Measurements from ENCODE around the gene UNK. TPM values are rescaled to one million over a fixed set of nuclear protein-coding genes. Genes with fewer than 3 reads are reported as not detected.

Gene UNK
- total and polyA plus RNA-seq, 2 donors from 2014 or later = 12.0 to 35.5 TPM

DNA sequence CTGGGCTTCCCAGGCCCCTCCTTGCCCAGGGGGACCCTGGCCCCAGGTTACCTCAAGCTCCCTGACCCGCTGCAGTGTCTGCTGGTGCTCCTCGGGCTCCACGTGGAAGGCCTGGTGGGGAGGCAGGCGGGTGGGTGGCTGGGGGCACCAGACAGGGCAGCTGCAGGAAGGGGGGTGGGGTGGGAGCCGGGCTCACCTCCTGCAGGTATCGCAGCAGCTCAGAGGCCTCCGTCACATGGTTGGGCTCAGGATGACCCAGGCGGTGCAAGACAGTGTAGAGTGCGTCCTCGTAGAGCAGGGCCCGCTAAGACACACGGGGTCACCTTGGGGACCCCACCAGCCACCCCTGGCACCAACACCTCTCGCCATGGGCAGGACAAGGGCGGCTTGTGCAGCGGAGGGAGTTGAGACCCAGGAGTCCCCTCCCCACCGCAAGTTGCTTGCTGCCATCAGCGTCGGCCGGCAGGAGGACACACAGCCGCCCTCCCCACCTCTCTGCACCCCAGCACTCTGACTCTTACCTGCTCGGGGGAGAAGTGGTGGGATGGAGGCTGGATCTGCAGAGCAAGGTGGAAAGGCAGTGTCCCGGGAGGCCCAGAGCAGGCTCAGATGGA lies 58.5 kb downstream of the UNK start:
- TF ChIP-seq, protein P1, sequence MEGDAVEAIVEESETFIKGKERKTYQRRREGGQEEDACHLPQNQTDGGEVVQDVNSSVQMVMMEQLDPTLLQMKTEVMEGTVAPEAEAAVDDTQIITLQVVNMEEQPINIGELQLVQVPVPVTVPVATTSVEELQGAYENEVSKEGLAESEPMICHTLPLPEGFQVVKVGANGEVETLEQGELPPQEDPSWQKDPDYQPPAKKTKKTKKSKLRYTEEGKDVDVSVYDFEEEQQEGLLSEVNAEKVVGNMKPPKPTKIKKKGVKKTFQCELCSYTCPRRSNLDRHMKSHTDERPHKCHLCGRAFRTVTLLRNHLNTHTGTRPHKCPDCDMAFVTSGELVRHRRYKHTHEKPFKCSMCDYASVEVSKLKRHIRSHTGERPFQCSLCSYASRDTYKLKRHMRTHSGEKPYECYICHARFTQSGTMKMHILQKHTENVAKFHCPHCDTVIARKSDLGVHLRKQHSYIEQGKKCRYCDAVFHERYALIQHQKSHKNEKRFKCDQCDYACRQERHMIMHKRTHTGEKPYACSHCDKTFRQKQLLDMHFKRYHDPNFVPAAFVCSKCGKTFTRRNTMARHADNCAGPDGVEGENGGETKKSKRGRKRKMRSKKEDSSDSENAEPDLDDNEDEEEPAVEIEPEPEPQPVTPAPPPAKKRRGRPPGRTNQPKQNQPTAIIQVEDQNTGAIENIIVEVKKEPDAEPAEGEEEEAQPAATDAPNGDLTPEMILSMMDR (IDR thresholded peaks at IDR 0.05; ENCODE audit: borderline replicate concordance, extremely low read depth, insufficient read depth) = no peak
- H3K27ac ChIP-seq (ENCODE audit: low read depth in 2 of 2, low read length in 2 of 2) = no peak overlapping the region
- intact Hi-C loops (cut with DNase I) = no loop called here

DNA sequence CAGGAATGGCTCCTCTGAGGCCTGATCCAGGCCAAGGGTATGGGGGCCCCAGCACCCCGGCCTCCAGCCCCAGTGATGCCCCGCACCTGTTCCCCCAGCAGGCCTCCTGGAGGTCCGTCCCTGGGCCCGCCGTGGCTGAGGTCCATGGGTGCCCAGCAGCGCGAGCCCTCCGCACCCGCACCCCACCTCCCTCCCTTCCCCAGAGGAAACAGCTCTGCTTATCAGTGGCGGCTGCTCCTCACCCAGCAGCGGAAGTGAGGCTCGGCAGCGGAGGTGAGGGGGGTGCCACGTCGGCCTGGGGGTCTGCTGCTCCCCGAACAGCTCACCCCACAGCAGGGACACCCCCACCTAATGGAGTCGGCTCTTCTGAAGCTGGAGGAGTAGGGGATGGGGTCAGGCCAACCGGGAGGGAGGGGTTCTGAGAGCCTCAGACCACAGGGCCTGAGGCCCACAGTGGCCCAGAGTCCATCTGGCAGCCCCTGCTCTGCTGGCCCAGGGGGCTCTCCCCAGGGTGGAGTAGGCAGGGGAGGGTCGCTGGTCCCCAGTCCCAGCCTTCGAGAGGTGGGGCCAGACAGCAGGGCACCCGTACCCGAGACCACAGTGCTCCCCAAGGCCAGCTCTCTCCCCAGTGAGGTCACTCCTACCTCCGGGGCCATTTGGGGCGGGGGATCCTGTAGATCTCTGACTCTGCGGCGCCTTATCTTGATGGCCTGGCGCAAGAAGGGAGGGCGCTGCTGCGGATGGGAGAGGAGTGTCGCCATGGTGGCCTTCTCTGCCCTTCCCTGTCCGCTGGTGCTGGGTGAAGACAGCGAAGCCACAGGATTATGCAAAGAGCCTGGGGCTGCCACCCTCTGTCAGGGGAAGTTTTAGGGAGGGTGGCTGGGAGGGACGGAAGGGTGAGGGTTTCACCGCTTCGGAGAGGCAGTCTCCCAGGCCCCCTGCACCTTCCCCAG lies 59.2 kb downstream of the UNK start, which contains the start of gene UNC13D:
TSS of gene UNC13D (minus strand) at position 828 of the 953 bp plus-strand sequence. CDS start at position 761, 67 bp downstream.
- H3K36me3 ChIP-seq (ENCODE audit: control insufficient read depth in 2 of 3, insufficient read depth in 3 of 3, low read length in 3 of 3) = peaks cover 3 to 28% (median 21%) of the 10 kb centered on the region in 3 donors
- no peak within 1 kb of the TSS for H3K4me3 ChIP-seq (ENCODE audit: low read length in 3 of 3)
- H3K9me3 ChIP-seq (ENCODE audit: control insufficient read depth in 2 of 3, insufficient read depth in 1 of 3, low read length in 3 of 3) = no peaks in the 10 kb centered on the region
- TF ChIP-seq, protein P1 (IDR thresholded peaks at IDR 0.05; ENCODE audit: borderline replicate concordance, extremely low read depth, insufficient read depth) = no peak
- FAIRE-seq (no peak), DNase-seq (peak in 1 of 5 donors; percentile 86)
- peaks cover 0 to 31% (median 13%) of the 10 kb centered on the region in 3 donors for H3K4me1 ChIP-seq (ENCODE audit: control insufficient read depth in 2 of 3, insufficient read depth in 2 of 3, low read depth in 1 of 3, low read length in 3 of 3)
- intact Hi-C loops (cut with DNase I) = no loop called here
- peak within 1 kb of the TSS; percentile 82 to 86 for H3K27ac ChIP-seq (ENCODE audit: low read depth in 2 of 2, low read length in 2 of 2)
- no peaks in the 10 kb centered on the region for H3K27me3 ChIP-seq (ENCODE audit: control insufficient read depth, insufficient read depth, low read length)
- peak within 1 kb of the TSS in 2 of 3 donors; percentile 24 to 69 for H3K9ac ChIP-seq (ENCODE audit: low read length in 3 of 3)

More for the DNA sequence above, 58.5 kb downstream of the UNK start:
- DNase-seq = no peak
- Histone ChIP-seq H3K4me3 (ENCODE audit: low read length in 3 of 3) (no peak overlapping the region), H3K27me3 (ENCODE audit: control insufficient read depth, insufficient read depth, low read length) (no peaks in the 10 kb centered on the region), H3K9ac (ENCODE audit: low read length in 3 of 3) (no peak overlapping the region), H3K36me3 (ENCODE audit: control insufficient read depth in 2 of 3, insufficient read depth in 3 of 3, low read length in 3 of 3) (peaks cover under 1 to 21% (median 15%) of the 10 kb centered on the region in 3 donors), H3K4me1 (ENCODE audit: control insufficient read depth in 2 of 3, insufficient read depth in 2 of 3, low read depth in 1 of 3, low read length in 3 of 3) (peaks cover 0 to 23% (median 9%) of the 10 kb centered on the region in 3 donors), H3K9me3 (ENCODE audit: control insufficient read depth in 2 of 3, insufficient read depth in 1 of 3, low read length in 3 of 3) (no peaks in the 10 kb centered on the region)
- no peak for FAIRE-seq

DNA sequence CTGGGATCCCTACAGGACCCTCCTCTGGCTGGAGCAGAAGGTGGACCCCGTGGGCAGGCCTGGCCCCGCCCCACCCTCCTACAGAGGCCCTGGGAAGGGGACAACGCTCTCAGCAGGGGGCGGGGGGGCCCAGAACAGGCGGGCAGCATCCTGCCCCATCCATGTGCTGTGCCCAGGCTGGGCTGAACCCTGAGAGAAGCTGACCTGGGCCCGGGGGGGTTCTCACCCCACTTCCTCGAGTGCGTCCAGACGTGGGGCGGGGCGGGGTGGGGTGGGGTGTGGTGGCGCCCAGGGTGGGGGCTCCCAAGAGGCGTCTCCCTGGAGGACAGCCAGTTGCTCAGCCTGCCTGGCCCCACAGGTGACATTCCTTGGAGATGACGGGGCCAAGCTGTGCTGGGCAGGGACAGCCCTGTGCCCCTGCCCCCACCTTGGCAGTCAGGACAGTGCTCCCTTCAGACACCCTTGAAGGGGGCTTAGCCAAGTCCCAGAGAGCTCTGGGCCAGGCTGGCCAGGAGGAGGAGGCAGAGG lies 60.0 kb downstream of the UNK start:
- Histone ChIP-seq H3K4me1 (ENCODE audit: control insufficient read depth in 2 of 3, insufficient read depth in 2 of 3, low read depth in 1 of 3, low read length in 3 of 3) (peaks cover 0 to 35% (median 16%) of the 10 kb centered on the region in 3 donors), H3K36me3 (ENCODE audit: control insufficient read depth in 2 of 3, insufficient read depth in 3 of 3, low read length in 3 of 3) (peaks cover 3 to 35% (median 26%) of the 10 kb centered on the region in 3 donors), H3K27me3 (ENCODE audit: control insufficient read depth, insufficient read depth, low read length) (no peaks in the 10 kb centered on the region), H3K27ac (ENCODE audit: low read depth in 2 of 2, low read length in 2 of 2) (peak overlapping the region; percentile 82 to 86), H3K9ac (ENCODE audit: low read length in 3 of 3) (peak overlapping the region in 2 of 3 donors; percentile 24 to 69), H3K4me3 (ENCODE audit: low read length in 3 of 3) (no peak overlapping the region), H3K9me3 (ENCODE audit: control insufficient read depth in 2 of 3, insufficient read depth in 1 of 3, low read length in 3 of 3) (no peaks in the 10 kb centered on the region)
- FAIRE-seq (no peak), DNase-seq (peak in 2 of 5 donors; percentile 77 to 95)
- TF ChIP-seq, protein P1 (IDR thresholded peaks at IDR 0.05; ENCODE audit: borderline replicate concordance, extremely low read depth, insufficient read depth) = no peak
- intact Hi-C loops (cut with DNase I) = no loop called here

Data from kidney (tissue), 14 donors.